ENCODE measurements around the gene GTF2IRD1.

DNA sequence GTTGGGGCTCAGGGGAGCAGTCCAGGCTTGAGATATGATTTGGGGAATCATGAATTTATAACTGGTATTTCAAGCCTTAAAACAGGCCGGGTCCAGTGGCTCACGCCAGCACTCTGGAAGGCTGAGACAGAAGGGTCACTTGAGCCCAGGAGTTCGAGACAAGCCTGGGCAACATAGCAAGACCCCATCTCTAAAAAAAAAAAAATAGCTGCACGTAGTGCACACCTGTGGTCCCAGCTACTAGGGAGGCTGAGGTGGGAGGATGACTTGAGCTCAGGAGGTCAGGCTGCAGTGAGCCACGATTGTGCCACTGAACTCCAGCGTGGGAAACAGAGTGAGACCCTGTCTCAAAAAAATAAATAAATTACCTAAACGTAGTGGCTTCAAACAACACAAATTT, 122.1 kb downstream of the GTF2IRD1 start:
- TF ChIP-seq CTCF (conservative IDR thresholded peaks at IDR 0.05 in 1 of 2, IDR thresholded peaks at IDR 0.05 in 1 of 2; ENCODE audit: low read depth in 1 of 2, low read length in 2 of 2) (no peak), EZH2 (IDR thresholded peaks at IDR 0.05; ENCODE audit: low read length, missing control alignments) (no peak)
